Peyer's patch (tissue), 4 donors: Measurements from ENCODE around the gene SORBS1.
A peak's percentile ranks its signal among the peaks of the same experiment; 100 is the strongest.

Experiments
- POLR2A ChIP-seq, 2 donors: fragments of 450-650 bp; IDR thresholded peaks; one replicate each; pipeline ENCODE4 v1.5.1; 2017; ENCODE audit warnings: antibody characterized with exemption in 2 of 2, mild to moderate bottlenecking in 2 of 2, moderate library complexity in 2 of 2
- TF ChIP-seq, protein P1 (sequence below), 6 experiments: fragments of 450-650 bp in 4 of 6; fragments of 200-600 bp in 2 of 6; sonication (generic) in 1 of 6; IDR thresholded peaks; one replicate each; pipeline ENCODE4 v1.5.1; 2017 to 2019; ENCODE audit warnings: antibody characterized with exemption in 6 of 6, mild to moderate bottlenecking in 3 of 6, moderate library complexity in 1 of 6

DNA sequence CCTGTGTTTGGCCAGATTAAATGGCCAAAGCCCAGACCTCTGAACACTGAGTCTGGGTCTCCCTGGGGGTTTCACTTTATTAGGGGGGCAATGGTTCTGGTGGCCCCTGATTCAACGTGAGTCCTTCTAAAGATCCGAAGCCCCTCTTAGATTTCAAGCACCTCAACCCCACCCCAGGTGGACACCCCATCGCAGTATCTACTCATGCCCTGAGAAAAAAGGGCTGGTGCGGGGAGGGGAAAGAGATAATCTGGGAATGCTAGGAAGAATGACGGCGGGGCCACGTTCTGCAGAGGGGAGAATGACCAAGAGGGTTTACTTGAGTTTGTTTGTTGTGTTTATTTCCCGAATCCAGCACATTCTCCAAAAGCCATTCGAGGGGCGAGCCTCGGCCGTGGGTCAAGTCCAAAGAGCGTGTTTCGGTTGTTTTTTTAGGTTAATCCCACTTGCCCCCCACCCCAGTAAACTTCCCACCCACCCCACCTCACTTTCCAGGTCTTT, 271.2 kb downstream of the SORBS1 start:
- TF ChIP-seq, protein P1, sequence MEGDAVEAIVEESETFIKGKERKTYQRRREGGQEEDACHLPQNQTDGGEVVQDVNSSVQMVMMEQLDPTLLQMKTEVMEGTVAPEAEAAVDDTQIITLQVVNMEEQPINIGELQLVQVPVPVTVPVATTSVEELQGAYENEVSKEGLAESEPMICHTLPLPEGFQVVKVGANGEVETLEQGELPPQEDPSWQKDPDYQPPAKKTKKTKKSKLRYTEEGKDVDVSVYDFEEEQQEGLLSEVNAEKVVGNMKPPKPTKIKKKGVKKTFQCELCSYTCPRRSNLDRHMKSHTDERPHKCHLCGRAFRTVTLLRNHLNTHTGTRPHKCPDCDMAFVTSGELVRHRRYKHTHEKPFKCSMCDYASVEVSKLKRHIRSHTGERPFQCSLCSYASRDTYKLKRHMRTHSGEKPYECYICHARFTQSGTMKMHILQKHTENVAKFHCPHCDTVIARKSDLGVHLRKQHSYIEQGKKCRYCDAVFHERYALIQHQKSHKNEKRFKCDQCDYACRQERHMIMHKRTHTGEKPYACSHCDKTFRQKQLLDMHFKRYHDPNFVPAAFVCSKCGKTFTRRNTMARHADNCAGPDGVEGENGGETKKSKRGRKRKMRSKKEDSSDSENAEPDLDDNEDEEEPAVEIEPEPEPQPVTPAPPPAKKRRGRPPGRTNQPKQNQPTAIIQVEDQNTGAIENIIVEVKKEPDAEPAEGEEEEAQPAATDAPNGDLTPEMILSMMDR (IDR thresholded peaks at IDR 0.05) = peak in 1 of 6 experiments; percentile 1
- no peak for TF ChIP-seq POLR2A (IDR thresholded peaks at IDR 0.05)
